K562 (cell line): ENCODE measurements around the gene GOLIM4.

Source experiments
- SP2 ChIP-seq: IDR thresholded peaks from 2 replicates; pipeline ENCODE4 v1.6.1; 2011; ENCODE audit warnings: mild to moderate bottlenecking, low read depth, low read length, moderate library complexity; ENCODE audit not compliant: poor library complexity, severe bottlenecking; ENCODE audit errors: extremely low read depth
- TF ChIP-seq, protein P1 (sequence below): fragments of 250-450 bp; sonication (Bioruptor Pico); IDR thresholded peaks from 2 replicates; pipeline ENCODE4 v1.5.0; 2021

DNA sequence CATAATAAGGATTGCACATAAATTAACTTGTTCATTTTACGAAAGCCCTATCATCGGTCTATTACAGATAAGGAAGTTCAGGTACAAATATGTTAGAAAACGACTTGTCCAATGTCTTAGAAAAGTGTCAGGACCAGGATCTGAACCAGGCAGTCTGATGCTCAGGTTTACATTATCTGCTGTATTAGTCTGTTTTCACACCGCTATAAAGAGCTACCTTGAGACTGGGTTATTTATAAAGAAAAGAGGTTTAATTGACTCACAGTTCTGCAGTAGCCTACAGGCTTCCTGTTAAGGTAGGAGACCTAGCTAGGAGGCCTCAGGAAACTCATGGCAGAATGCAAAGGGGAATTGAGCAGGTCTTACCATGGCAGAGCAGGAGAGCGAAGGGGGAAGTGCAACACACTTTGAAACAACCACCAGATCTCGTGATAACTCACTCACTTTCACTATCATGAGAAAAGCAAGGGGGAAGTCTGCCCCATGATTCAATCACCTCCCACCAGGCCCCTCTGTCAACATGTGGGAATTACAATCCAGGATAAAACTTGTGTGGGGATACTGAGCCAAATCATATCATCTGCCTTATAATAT, 45.8 kb upstream of the GOLIM4 start:
- TF ChIP-seq, protein P1, sequence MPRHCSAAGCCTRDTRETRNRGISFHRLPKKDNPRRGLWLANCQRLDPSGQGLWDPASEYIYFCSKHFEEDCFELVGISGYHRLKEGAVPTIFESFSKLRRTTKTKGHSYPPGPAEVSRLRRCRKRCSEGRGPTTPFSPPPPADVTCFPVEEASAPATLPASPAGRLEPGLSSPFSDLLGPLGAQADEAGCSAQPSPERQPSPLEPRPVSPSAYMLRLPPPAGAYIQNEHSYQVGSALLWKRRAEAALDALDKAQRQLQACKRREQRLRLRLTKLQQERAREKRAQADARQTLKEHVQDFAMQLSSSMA (CRISPR knock-in tag), result no peak
- TF ChIP-seq SP2, result no peak
